ENCODE measurements around the gene MON1A.
"Not testable (repeated sequence)": the region's sequence is repeated elsewhere in the genome, so short reads cannot be mapped to it uniquely, and the experiment has no call there.

- not testable (repeated sequence) for TF ChIP-seq CTCF (conservative IDR thresholded peaks at IDR 0.05 in 1 of 2, IDR thresholded peaks at IDR 0.05 in 1 of 2; ENCODE audit: extremely low read depth in 1 of 2, insufficient read depth in 1 of 2, low read depth in 1 of 2, low read length in 2 of 2); EZH2 (IDR thresholded peaks at IDR 0.05; ENCODE audit: borderline replicate concordance, low read length)
These were observed 25.2 kb downstream of the MON1A start for GRCh38 chr3:49904448-49904847.

Measured in mammary epithelial cell (primary cell).